Stimulated activated CD4-positive, alpha-beta T cell treated with anti-CD3 and anti-CD28 coated beads, Interleukin-15, amount 100 ng/mL, for 1 hour (primary cell): Measurements from ENCODE around the gene TMEM247.

Source experiments
- DNase-seq, 2 donors: peaks; one replicate each; pipeline ENCODE4 v3.0.0-alpha.2; 2020; ENCODE audit warnings: low read depth in 1 of 2, low spot score in 1 of 2

Gene TMEM247

DNA sequence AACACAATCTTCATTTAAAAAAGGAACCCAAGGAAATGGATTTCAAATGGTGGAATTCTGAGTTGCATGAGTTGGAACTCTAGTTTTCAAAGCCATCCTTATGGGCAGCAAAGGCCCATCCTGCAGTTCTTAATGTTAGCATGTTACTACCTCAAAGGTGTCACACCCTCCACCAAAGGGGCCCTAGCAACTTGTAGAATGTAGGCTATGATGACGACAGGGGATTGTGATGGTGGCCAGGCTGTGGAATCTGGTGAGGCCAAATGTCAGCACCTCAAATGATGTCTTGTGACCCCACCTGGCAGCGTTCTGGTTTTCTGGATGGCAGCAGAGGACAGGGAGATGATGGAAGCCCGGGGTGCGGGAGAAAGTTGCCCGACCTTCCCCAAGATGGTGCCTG, at the start of gene TMEM247:
TMEM247 (plus strand) TSS at position 301 of the 400 bp plus-strand sequence.
- no peak for DNase-seq

DNA sequence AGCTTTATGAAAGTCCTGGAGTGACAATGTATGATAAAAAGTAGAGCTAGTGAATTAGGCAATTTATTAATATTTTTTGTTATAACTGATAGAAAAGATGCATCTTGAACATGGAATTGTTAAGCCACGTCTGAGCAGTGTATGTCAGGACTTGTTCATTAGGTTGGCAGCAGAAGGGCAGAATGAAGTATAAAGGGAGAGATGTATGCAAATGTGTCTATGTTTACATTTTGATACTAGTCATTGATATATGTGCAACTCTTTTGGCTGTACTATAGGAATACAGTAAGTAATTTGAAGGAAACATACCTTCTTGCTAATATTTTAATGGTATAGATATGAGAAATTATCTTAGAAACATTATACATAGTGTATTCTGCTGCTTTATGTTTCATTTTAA, 49.0 kb upstream of the TMEM247 start:
- DNase-seq, result no peak

DNA sequence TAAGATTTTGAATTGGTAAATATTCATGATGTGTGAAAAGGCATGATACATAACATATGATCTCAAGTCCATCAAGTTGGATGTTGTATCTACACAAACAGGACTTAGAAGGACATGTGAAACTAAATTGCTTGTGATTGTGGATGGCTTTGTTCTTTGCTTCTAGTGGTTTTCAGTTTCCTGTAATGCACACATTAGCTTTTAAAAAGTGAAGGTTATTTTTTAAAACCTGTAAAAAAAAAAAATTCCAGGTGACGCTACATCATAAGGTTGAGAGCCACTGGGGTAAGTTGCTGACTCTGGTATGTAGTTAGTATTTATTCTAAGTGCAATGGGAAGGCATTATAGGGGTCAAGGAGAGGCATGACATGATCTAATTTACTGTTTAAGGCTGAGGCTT, 48.4 kb upstream of the TMEM247 start:
- no peak for DNase-seq

DNA sequence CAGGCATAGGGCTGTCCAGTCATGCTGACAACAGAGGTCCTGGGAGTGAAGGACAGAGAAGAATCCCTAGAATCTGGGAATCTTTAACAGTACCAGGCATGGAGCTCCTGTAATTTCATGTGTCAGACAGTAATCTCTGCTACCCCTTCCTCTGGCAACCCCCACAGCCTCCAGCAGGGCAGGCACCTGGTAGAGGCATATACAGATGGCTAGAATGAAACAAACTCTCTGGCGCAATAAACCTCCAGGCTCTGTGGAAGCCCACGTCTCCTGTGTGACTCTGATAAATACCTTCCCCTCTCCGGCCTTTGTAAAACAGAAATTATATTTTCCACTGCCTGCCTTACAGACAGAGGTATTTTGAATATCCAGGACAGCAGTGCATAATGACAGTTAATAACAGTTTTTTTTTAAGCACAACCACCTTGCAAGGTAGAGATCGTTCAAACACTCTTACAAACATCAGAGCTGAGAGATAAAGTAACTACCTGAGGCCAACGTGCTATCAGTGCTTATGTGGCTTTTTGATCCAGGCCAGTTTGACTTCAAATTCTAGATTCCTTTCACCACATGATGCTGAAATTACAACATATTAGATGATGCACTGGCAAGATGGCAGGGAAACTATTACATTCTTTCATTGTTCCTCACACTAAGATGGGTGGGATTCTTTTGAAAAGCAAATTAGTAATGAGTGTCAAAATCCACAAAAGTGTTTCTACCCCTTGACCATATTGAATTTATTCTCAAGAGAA, 47.7 kb upstream of the TMEM247 start:
- no peak for DNase-seq

DNA sequence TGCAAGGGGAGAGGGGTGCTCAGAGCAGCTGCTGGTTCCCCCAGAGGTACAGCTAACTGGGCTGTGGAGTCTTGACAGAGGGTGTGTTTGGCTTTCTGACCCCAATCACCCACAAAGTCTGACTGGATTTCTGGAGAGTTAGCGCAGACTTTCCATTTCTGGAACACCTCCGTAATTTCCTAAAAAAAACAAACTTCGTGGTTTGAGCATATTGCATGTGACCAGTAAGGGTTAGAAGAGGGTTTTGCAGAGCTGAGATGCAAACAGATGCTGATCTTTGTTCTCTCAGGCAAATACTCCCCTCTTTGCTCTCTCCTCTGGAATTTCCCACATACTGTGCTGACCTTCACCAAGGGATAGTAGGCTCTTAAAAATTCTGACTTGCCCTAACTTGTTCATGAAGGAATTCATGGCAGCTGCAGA, 44.5 kb upstream of the TMEM247 start:
- no peak for DNase-seq

DNA sequence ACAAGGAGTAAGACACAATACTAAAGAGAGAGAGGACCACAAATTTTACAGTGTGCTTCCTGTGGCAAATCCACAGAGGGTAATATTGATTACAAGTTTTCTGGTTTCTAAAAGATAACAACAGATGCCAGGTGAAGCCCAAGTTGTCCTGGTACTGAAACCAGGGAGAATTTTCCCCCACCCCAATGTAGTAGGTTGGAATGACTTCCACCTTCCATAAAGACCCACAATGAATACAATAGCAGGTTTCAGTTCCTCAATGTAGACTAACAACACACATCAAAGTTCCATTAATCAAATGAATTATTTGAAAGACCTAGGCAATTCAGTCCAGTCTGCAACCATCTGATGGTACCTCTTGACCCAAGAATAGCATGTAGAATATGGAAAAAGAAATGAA, 44.0 kb upstream of the TMEM247 start:
- no peak for DNase-seq

DNA sequence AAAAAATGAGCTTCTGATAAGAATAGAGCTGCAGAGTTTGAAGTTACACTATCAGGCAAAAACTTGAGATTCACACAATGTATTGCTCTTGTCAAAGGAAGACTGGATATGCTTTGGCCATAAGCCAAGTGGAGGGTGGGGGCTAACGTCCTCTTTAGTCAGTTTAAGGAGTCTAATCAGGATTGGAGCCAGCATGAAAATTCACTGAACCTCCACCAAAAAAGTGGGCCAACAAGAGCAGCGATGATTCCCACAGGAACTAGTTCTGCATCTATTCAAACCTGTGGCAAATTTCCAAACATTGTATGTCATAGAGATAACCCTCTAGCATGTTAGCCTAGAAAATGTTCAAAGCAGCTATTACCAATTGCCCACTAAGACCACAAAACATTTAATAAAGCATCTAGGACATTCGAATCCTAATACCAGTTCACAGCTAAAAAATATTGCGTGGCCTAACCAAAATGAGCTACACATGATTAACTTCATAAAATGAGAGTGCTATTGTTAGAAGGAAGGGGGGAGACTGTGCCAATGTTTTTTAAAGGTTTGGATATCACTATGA, 43.5 kb upstream of the TMEM247 start:
- no peak for DNase-seq

DNA sequence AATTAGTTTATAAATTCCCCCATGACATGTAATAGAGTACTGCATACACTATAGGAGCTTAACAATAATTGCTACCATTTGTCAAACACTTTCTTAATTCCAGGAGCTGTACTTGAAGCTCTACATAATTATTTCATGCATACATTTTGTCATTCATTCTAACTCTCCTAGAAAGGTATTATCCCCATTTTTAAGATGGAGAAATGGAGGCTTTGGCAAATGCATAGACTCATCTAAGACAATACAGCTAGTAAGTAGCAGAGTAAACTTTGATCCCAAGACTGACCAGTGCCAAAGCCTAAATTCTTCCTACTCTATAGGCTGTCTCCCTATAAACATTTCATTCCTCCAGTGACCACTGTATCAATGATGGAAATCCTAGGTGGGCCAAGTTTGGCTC, 42.6 kb upstream of the TMEM247 start:
- DNase-seq, result no peak

DNA sequence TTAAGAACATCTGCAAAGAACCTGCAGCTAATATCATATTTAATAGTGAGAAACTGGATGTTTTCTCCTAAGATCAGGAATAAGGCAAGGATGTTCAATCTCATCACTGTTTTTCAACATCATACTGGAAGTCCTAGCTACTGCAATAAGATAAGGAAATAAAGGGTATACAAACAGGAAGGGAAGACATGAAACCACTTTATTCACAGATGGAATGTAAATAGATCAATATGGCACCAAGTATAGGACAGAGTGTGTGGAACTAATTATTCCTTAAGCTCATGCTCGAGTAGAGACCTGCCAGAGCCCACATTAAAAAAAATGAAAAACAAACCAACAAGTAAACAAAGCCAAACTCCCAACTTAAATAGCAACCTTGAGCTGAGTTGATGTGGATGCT, 41.3 kb upstream of the TMEM247 start:
- no peak for DNase-seq

DNA sequence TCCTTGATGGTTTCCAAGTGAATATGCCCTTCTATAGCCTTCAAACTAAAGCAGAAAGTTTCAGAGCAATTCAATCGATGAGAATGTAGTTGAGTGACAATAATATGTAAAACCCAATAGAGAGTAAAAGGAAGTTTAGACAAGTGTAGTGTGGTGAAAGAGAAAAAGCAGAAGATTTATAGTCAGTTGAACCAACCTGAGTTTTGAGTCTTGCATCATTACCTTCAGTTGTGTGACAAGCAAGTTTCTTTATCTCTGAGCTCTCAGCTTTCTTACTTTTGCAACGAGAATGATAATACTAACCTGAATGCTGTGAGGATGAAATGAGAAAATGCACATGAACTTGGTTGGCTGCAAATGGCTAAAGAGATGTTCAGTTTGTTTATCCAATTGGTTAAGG, 40.6 kb upstream of the TMEM247 start:
- no peak for DNase-seq

DNA sequence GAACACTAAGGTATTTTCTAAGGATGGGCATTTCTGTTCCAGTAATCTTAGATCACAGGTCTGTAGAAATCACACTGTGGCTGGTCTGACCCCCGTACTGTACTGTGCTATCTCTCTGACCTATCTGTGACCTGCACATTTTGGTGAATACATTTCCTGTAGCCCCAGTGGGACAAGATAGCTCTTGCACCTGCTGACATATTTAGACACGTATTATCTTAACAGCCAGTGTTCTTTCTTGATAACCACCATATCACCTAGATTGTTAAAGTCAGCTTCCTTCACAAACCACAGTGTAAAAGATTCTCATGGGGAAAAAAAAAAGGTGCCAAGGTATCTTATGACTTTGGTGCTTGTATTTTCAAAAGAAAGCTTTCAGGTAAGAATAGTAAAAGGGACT, 39.8 kb upstream of the TMEM247 start:
- no peak for DNase-seq

DNA sequence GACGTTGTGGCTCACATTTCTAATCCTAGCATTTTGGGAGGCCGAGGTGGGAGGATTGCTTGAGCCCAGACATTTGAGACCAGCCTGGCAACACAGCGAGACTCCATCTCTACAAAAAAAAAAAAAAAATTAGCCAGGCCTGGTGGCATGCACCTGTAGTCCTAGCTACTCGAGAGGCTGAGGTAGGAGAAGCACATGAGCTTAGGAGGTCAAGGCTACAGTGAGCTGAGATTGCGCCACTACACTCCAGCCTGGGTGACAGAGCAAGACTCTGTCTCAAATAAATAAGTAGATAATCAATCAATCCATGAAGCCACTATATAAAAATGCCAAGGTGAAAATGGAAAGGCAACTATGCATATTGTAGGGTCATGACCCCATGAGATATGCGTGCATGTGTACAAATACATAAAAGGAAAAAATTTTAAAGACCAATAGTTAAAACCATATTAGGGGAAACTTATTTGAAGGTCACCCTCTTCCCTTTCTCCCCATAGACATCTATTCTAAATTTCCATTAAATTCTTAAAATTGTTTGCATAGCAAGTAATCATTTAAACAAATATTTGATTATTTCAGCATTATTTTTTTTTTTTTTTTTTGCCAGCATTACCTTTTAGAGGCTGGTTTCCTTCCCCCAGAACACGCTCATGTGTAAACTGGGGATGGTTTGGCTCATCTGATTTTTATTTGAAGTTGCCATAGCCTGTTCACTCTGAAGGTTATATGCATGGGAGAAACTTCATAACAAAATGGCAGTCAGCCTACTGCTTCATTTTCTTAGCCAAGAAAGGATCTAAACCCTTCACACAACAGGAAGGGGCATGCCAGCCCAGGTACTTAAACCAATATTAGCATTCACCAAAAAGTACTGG, 37.3 kb upstream of the TMEM247 start:
- DNase-seq, result no peak

DNA sequence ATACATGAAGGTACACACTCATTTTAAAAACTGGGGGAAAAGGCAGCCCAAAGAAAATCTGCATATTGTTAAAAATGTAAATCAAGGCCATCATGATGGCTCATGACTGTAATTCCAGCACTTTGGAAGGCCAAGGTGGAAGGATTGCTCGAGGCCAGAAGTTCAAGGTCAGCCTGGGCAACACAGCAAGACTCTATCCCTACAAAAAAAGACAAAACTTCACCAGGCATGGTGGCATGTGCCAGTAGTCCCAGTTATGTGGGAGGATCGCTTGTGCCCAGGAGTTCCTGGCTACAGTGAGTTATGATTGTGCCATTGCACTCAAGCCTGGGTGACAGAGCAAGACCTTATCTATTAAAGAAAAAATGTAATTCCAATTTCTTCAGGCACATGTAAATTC, 34.6 kb upstream of the TMEM247 start:
- DNase-seq, result no peak

DNA sequence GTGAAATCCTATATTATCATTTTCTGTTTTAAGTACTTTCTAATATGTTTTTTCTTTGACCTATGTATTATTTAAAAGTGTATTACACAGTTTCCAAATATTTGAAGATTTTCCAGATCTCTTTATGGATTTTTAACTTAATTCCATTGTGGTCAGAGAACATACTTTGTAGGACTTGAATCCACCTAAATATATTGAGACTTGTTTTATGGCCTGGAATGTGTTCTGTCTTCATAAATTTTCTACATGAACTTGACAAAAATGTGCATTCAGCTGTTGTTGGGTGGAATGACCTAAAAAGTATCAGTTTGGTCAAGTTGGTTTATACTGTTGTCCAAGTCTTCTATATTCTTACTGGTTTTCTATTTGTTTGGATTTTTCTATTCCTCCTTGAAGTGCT, 33.8 kb upstream of the TMEM247 start:
- DNase-seq, result no peak

DNA sequence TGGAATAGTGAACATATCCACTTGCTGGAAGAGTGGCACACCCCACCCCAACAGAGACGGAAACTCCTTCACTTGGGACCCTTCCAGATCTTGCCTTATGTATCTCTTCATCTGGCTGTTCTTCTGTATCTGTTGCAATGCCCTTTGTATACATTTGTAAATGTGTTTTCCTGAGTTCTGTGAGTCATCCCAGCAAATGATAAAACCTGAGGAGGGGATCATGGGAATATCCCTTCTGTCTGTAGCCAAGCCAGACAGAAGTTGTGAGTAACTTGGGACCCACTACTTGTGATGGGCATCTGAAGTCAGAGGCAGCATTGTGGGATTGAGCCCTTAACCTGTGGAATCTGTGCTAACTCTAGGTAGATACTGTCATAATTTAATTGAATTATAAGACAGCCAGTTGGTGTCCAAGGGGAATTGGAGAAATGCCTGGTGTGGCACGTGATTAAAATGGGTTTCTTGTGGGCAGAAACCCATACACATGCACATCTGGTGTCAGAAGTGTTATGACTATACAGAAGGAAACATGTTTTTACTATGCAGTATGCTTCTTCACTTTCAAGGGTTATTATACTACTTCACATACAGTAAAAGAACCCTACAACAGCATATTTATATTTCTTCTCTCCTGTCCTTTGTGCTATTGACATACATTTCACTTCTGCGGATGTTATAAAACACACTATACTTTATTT, 32.3 kb upstream of the TMEM247 start:
- no peak for DNase-seq

DNA sequence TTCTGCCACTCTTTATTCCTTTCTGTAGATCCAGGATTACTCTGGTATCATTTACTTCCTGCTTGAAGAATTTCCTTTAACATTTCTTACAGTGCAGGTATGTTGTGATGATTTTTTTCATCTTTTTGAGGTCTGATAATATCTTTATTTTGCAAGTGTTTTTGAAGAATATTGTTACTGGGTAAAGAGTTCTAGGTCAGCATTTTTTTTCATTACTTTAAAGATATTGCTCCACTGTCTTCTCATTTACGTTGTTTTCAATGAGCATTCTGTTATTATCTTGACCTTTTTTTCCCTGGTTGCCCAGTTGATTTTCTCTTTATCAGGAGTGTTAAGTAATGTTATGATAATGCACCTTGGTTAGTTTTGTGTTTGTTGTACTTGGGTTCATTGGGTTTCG, 31.7 kb upstream of the TMEM247 start:
- no peak for DNase-seq

DNA sequence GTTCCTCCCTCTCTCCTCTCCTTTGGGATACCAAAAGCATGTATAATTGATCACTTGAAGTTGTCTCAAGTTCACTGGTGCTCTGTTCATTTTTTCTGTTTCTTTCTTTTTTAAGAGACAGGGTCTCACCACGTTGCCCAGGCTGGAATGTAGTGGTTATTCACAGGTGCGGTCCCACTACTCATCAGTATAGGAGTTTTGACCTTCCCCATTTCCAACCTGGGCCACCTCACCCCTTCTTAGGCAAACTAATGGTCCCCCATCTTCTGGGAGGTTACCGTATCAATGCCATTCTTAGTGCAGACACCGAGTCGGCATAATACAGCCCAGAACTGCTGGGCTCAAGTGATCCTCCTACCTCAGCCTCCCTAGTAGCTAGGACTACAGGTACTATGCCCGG, 31.3 kb upstream of the TMEM247 start:
- no peak for DNase-seq

DNA sequence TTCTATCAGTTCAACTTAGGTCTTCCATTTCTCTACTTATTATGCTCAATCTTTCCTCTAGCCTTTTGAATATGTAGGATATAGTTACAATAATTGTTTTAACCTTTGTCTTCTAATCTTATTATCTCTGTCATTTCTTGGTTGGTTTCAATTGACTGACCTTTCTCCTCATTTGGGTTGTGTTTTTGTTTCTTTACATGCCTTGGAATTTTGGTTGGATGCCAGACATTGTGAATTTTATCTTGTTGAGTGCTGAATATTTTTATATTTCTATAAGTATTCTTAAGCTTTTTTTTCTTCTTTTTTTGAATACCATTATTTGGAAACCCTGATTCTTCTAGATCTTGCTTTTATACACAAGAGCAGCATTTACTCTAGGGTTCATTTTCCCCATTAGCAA, 30.7 kb upstream of the TMEM247 start:
- DNase-seq, result no peak

DNA sequence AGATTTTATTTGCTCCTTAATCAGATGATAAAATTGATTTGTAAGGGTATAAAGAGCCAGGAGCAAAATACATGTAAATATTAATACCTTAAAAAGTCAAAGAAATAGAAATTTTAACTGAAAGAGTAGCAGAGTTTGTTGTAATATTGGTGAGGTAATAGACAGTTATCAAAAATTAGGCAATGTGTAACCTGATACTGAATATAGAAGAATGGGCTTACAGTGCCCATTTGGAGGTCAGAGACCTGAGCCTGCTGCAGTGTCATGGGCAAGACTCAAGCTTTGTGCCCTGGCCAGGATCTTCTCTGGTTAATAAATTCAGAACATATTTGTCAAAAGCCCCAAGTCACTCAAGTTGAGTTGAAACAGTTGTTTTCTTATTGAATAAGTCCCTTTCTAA, 29.7 kb upstream of the TMEM247 start:
- no peak for DNase-seq

DNA sequence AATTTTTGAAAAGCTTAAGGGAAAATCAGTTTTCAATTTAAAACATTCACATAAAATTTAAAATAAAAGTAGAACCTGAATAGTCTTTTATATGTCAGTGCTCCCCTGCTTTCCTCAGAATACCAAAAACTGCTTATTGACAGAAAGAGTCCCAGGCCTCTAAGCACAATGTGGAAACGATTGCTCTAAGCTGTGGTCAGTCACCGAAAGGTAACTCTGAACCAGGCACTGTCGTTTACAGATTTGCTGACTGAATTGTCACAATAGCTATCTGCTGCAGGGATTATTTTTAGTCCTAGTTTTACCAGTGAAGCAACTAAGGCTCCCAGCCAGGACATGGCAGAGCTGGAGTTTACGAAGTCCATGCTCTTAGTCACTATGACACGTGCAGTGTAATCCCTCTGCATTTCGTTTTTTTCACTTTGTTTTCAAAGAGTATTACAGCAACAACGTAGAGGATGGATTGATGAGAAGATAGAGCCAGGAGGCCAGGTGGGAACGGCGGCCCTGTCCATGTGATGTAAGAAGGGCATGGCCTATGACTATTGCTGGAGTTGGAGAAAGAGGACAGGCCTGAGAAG, 28.1 kb upstream of the TMEM247 start:
- no peak for DNase-seq

DNA sequence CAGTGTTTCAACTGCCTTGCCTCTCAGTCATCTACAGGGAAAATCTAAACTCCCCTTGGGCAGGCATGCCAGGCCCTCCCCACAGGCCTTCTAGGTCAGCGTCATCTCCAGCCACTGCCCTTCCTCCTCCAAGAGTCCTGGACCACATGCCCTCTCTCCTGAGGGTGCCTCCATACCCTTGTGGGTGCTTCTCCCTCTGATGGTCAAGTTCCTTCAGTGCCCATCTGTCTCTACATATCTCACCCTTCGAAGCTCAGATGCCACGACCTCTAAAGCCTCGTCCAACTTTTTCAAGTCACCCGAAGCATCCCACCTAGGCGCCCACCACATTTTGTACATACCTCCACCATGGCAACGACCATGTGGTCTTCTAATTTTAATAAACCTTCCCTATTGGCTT, 22.6 kb upstream of the TMEM247 start:
- DNase-seq, result no peak
